Astrocyte of the spinal cord (primary cell): ENCODE measurements around the gene DNAJB1.
"Not testable (repeated sequence)": the region's sequence is repeated elsewhere in the genome, so short reads cannot be mapped to it uniquely, and the experiment has no call there.

Experiments
- DNase-seq: peaks from one replicate; pipeline ENCODE4 v3.0.0; 2011; ENCODE audit warnings: low read depth, low spot score
- H3K4me3 ChIP-seq: 2 replicates; pipeline ENCODE4 v1.5.1; 2011; ENCODE audit warnings: low read depth, mild to moderate bottlenecking, low read length, moderate library complexity
- CTCF ChIP-seq: IDR thresholded peaks from 2 replicates; pipeline ENCODE4 v1.5.1; 2012; ENCODE audit warnings: low read depth, mild to moderate bottlenecking, low read length, inconsistent platforms
- in situ Hi-C: cut with HindIII; loops from 2 replicates; pipeline ENCODE4 v1.10.0; 2017; ENCODE audit warnings: low sequenced_read_pairs

Gene DNAJB1

GRCh38 chr19:14517840-14518505 is at the start of gene DNAJB1:
Gene DNAJB1, minus strand, starts transcription at chr19:14518397. Its CDS starts 48 bp downstream, at chr19:14518349.
- TF ChIP-seq CTCF: no peak
- H3K4me3 ChIP-seq: peak within 1 kb of the TSS; percentile 68
- DNase-seq: peak; percentile 94
- in situ Hi-C loops: no loop called here

- no peak for TF ChIP-seq CTCF
- no peak for DNase-seq
- in situ Hi-C loops: no loop called here
- no peak overlapping the region for H3K4me3 ChIP-seq
Observed at GRCh38 chr19:14567079-14567478, 48.9 kb upstream of the DNAJB1 start.

GRCh38 chr19:14566712-14567077 is 48.5 kb upstream of the DNAJB1 start:
- no peak for TF ChIP-seq CTCF
- DNase-seq: no peak
- H3K4me3 ChIP-seq: no peak overlapping the region
- in situ Hi-C loops: no loop called here

GRCh38 chr19:14565765-14566711 is 47.8 kb upstream of the DNAJB1 start:
- in situ Hi-C loops: no loop called here
- no peak for DNase-seq
- no peak for TF ChIP-seq CTCF
- no peak overlapping the region for H3K4me3 ChIP-seq

GRCh38 chr19:14565298-14565679 is 47.1 kb upstream of the DNAJB1 start:
- no peak for DNase-seq

GRCh38 chr19:14564652-14565297 is 46.6 kb upstream of the DNAJB1 start:
- H3K4me3 ChIP-seq, DNase-seq, in situ Hi-C loops: not testable (repeated sequence)

More at GRCh38 chr19:14565298-14565679, 47.1 kb upstream of the DNAJB1 start:
- in situ Hi-C loops: no loop called here
- TF ChIP-seq CTCF: no peak
- no peak overlapping the region for H3K4me3 ChIP-seq
